T-helper 1 cell treated with Interleukin-12 subunit alpha and Interleukin-12 subunit beta and Interleukin-4 antibody, amounts not matched to agents 30 ng/mL and 1 ng/mL, for 36 hours (primary cell): ENCODE data around the gene CDC34. TPM values are rescaled to one million over a fixed set of nuclear protein-coding genes. Genes with fewer than 3 reads are reported as not detected.

Experiments
- intact Hi-C: fragments of 100-400 bp; cut with micrococcal nuclease; formaldehyde crosslinking; loops from one replicate; pipeline ENCODE4 v1.15.1; 2024
- total RNA-seq: library from RNA; stranded (reverse); gene quantifications from 2 replicates; pipeline ENCODE4 v1.2.3, GENCODE V29; 2022

Gene CDC34, protein sequence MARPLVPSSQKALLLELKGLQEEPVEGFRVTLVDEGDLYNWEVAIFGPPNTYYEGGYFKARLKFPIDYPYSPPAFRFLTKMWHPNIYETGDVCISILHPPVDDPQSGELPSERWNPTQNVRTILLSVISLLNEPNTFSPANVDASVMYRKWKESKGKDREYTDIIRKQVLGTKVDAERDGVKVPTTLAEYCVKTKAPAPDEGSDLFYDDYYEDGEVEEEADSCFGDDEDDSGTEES
- total RNA-seq, result 47.9 and 49.5 TPM in 2 replicates

DNA sequence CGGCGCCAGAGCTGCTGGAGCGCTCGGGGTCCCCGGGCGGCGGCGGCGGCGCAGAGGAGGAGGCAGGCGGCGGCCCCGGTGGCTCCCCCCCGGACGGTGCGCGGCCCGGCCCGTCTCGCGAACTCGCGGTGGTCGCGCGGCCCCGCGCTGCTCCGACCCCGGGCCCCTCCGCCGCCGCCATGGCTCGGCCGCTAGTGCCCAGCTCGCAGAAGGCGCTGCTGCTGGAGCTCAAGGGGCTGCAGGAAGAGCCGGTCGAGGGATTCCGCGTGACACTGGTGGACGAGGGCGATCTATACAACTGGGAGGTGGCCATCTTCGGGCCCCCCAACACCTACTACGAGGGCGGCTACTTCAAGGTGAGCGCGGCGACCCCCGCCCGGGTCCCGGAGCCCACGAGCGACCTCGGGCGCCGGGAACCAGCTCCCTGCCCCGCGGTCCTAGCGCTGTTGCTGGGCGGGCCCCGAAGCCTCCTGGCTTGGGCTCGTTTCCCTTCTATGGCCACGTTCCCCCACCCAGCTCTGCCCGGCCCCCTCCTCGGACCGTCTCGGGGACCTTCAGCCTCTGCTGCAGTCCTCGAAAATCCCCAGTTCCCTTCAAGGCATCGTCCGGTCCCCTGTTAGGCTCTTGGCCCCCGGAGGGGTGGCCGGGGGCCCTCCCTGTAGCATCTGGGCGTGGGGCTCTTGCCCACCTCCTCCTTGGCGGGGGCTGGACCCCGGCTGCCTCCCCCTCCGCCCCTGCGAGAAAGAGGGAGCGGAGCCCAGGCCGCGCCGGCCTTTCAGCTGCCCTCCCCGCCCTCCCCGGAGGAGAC is at the start of gene CDC34:
Gene CDC34 (plus strand): TSS at position 8 of the 808 bp plus-strand sequence. CDS start 172 bp downstream, at position 180.
- intact Hi-C loops, result loop anchor here (1.0 to 5.0 kb wide), 7 partner anchors 11 to 131 kb away; partner anchors contain the start of genes BSG, POLRMT, RNF126 and TPGS1

DNA sequence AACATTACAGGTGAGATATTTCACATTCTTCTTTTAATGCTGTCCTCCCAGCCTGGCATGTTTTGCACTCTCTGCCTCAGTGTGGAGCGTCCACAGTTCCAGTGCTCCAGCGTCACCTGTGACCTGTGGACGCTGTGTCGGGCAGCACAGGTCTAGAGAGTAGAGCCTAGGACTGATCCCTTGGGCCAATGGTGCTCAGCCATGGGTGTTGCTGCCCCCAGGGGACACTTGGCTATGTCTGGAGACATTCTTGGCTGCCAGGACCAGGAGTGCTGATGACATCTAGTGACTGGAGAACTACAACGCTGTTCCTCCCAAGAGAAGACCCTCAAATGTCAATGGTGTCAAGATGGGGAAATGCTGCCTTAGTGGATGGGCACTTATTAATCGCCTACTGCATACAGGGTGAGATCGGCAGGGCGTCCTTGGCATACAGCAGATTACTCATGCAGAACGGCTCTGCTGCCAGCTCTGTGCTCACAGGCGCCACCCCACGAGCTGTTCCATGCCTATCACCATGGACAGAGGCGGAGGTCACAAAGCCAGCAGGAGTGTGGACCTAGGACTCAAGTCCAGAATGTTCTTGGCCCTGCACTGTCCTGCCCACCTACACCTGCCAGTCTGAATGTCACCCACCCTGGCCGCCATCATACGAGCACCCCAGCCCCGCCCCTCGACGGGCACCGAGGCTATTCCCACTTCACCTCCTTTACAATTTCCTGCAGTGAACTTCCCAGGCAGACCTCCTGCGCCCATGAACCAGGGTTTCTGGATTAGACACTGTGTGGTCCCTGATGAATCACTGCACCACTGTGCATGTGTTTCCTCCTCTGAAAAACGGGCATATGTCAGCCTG is 49.1 kb upstream of the CDC34 start:
- intact Hi-C loops, result no loop called here

DNA sequence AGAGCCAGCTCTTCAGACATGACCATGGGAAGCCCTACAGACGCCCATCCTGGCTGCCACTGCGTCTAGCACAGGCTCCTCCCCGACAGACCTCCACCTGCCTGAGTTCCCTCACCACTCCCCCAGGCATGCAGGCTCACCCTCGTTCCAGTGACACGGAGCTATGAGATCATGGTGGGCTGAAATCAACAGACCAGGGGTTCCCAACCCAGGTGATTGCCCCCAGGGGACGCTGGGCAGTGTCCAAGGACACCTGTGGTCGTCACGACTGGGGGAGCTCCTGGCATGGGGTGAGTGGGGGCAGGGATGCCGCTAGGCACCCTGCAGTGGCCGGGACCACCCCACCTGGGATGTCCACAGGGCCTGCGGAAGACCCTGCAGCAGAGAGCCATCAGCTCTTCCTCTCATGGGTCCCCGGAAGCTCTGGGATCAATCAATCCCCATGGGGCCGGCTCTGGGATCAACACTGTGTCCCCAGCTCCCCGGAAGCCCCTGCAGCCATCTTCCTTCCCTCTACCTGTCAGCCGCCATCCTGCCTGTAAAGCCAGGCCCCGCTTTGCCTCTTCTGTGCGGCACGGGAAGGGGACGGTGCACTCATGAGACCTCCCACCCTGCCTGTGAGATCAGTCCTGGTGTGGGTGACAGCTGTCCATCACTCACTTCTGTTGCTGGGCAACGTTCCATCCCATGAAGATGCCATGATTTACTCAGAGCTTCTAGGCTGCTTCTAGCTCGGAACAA is 48.1 kb upstream of the CDC34 start:
- intact Hi-C loops, result no loop called here

DNA sequence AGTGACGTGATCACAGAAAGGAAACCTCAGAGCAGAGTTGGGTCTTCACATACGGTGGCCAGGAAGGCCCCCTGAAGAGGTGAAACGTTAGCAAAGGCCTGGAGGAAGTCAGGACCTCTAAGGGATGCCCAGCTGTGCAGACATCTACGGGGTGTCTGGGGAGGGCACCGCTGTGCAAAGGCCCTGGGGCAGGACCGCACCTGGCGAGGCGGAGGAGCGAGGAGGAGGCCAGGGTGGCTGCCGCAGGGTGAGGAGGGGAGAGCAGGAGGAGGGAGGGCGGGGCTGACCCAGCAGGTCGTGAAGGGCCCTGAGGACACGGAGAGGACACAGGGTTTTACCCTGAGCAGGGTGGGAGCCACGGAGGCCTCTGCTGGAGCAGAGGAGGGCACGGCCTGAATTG is 47.1 kb upstream of the CDC34 start:
- intact Hi-C loops, result no loop called here

DNA sequence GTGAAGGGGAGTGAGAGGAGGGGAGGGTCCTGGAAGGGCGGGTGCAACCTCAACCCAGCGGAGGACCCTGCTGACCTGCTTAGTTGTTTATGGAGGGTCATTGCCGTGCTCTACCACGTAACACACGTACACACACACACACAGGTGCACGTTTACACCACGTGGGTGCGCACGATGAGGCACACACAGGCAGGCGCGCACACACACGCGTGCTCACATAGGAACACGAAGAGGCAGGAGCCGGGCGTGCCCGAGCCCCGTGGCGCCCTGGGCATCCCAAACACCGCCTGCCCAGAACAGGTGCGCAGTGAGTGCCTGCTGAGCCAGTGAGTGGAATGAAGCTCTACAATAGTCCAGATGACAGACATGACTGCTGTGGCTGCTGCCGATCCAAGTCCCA is 46.5 kb upstream of the CDC34 start:
- intact Hi-C loops, result no loop called here

DNA sequence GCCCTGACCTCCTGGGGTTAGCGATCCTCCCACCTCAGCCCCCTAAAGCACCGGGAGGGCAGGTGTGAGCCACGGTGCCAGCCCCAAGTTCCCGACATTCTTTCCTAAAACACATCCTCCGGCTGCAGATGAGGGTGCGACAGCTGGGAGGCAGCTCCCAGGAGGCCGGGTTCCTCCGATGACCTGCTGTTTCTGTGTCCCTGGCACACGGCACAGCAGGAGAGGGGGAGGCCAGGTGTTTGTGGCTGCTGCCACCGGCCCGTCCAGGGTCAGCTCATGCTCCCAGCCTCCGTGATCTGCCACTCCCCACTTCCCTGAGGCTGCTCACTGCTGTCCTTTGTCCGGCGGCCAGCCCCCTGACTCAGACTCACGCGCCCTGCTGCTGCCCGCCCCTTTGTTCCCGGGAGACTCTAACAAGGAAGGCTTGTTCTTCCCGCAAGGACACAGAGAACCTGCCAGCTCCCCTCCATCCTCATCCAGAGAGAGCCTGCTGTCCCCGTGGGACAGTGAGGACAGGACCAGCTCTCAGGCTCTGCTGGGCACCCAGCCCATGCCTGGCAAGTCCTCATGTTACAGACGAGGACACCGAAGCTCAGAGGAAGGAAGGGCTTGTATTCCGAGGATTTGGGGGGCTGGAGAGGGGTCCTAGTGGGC is 45.9 kb upstream of the CDC34 start:
- intact Hi-C loops, result no loop called here

DNA sequence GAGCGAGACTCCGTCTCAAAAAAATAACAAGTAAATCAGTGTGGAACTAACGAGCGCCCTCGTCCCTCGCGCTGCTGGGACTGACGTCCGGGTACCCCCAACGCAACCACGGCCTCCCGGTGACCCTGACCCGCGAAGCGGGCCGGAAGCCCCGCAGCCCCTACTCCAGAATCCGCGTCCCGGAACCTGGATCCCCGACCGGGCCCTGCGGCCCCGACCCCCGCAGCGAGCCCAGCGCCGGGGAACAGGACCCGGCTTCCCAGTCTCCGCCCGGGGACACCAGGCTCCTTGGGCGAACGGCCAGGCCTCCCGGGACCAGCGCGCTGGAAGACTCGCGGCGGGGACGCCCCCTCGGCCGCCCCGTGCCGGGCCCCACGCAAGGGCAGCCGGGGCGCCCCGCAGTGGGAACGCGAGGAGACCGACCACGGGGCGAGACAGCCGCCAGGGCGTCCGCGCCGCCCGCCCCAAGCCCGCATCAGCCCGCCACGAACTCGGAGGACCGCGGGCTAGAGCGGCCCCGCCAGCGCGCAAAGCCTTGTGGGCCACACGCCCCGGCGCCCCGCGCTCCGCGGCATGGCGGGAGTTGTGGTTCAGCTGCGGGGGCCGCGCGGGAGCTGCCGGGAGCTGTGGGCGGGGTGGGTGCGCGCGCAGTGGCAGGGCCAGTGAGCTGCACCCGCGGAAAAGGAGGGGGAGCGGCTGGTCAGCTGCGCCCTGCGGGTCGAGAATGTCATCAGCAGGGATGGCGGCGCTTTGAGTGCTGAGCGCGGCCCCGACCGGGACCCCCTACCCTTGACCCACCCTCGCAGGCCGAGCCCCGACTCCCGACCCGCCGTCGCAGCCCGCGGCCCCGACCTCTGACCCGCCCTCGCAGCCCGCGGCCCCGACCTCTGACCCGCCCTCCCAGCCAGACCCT is 42.8 kb upstream of the CDC34 start:
- intact Hi-C loops, result loop anchor here (1.0 kb wide), 2 partner anchors 18 to 84 kb away; partner anchors contain the start of gene BSG

DNA sequence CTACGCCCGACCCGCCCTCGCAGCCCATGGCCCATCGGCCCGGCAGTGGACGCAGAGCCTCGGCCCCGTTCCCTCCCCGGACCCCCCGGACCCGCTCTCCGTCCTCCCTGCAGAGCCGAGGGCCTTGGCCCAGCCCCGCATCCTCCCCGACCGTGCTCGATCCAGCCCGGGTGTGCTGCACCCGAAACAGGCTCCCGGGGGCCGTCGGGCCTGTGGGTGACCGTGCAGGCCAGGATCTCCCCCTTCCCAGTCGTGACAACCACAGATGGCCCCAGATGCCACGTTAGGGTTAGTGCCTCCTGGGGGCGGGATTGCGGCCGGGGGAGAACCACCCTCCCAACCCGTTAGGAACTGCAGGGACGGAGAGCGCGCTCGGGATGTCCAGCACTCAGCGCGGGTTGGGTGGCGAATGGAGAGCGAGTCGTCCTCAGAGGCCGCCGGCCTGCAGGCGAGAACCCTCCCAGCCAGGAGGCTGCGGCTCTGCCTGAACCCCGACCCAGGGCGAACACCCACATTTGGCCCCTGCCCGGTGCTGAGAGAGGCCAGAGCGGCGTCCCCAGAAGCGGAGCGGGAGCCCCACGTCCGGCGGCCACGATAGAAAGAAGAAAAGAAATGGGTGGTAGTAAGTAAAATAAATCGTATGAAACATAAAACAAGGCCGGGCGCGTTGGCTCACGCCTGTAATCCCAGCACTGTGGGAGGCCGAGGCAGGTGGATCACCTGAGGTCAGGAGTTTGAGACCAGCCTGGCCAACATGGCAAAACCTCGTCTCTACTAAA is 42.0 kb upstream of the CDC34 start:
- intact Hi-C loops, result loop anchor here (1.0 kb wide), 2 partner anchors 17 to 83 kb away; partner anchors contain the start of gene BSG

DNA sequence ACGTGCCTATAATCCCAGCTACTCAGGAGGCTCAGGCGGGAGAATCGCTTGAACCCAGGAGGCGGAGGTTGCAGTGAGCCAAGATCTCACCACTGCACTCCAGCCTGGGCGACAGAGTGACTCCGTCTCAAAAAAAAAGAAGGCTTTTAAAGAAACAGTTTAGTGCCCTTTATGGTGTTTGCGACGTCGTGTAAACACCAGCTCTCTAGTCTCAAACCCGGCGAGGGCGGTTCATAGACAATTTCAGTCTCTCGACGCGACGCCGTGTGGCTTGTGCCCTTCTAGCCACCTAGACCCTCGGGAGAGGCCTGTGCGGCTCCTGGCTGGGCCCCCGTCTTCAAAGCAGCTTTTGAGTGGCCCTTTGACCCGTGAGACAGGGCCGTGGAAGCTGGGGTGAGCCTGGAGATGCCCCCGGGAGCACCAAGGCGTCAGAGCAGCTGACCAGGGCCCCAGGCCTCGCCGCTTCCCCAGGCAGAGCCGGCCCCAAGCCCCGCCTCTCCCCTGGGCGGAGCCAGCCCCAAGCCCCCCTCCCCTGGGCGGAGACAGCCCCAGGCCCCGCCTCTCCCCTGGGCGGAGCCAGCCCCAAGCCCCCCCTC is 40.3 kb upstream of the CDC34 start:
- intact Hi-C loops, result no loop called here

DNA sequence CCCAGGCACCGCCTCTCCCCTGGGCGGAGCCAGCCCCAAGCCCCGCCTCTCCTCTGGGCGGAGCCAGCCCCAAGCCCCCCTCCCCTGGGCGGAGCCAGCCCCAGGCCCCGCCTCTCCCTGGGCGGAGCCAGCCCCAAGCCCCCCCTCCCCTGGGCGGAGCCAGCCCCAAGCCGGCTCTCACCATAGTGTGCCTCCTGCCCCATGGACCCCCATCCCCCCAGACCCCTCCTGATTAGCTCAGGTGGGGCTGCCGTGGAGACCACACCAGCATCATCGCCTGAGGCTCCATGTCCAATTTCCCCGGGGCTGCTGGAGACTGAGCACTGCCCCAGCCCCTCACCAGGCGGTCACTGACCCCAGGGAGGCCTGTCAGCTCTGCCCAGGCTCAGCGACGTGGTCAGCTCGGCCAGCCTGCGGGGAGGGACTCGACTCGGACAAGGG is 39.4 kb upstream of the CDC34 start:
- intact Hi-C loops, result no loop called here

DNA sequence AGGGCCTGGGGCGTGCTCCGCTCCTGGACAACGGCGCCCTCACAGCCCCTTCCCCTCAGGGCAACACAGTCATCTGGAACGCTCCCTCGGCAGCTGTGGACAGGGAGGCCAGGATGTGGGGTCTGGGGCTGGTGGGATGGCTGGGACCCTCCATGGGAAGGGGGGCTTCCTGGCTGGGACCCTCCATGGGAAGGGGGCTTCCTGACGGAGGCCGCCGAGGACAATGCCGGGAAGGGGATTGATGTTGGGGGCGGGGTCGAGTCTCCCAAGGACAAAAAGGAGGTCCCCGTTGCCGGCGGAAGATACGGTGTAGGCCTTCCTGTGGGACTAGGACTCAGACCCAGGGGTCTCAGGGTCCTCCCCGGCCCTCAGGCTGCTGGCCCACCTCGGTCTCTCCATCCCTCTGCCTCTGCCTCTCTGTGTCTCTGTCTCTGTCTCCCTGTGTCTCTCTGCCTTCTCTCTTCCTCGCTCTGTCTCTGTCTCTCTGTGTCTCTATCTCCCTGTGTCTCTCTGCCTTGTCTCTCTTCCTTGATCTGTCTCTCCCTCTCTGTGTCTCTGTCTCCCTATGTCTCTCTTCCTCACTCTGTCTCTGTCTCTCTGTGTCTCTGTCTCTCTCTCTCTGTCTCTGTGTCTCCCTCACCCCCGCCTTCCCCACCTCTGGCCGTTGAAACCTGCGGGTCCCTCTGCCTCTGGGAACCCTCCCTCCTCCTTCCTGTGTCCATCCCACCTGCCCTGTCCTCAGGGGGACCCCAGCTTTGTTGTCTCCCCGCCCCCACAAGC is 38.0 kb upstream of the CDC34 start:
- intact Hi-C loops, result no loop called here

DNA sequence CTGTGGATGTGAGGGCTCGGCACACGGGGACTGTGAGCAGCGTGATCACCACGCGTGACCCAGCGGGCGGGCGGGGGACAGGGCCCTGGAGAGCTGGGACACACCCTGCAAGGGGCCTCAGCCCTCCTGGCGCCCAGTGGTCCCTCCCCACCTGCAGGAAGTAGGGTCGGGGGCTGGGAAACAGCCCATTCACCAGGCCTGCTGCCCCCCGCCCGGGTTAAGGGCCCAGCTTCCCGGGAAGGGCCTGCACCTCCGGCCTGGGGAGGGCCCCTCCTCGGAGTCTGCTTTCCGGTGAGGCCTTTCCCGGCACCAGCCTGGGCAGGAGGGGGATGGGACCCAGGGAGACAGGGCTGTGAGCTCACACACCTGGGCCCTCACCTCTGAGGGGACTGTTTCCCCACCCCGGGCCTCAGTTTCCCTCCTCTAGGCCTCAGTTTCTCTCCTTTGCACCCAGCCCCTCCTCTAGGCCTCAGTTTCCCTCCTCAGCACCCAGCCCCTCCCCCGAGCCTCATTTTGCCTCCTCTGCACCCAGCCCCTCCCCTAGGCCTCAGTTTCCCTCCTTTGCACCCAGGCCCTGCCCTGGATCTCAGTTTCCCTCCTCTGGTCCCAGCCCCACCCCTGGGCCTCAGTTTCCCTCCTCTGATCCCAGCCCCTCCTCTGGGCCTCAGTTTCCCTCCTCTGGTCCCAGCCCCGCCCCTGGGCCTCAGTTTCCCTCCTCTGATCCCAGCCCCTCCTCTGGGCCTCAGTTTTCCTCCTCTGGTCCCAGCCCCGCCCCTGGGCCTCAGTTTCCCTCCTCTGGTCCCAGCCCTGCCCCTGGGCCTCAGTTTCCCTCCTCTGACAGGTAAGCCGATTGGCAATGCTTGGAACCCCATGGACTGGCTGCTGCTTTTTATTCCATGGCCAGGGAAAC is 37.1 kb upstream of the CDC34 start:
- intact Hi-C loops, result no loop called here

DNA sequence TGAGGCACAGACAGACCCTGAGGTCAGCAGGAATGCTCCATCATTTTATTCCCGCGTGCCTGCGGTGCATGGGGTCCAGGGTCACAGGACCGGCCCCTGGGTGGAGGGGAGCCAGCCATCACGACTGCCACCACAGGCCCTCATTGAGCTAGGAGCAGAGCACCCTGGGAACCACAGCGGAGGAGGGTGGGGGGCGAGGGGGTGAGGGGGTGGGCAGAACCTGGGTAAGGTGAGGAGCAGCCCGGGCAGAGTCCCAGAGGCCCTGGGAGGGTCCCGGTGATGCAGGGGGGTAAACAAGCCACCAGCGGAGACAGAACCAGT is 36.5 kb upstream of the CDC34 start:
- intact Hi-C loops, result no loop called here

DNA sequence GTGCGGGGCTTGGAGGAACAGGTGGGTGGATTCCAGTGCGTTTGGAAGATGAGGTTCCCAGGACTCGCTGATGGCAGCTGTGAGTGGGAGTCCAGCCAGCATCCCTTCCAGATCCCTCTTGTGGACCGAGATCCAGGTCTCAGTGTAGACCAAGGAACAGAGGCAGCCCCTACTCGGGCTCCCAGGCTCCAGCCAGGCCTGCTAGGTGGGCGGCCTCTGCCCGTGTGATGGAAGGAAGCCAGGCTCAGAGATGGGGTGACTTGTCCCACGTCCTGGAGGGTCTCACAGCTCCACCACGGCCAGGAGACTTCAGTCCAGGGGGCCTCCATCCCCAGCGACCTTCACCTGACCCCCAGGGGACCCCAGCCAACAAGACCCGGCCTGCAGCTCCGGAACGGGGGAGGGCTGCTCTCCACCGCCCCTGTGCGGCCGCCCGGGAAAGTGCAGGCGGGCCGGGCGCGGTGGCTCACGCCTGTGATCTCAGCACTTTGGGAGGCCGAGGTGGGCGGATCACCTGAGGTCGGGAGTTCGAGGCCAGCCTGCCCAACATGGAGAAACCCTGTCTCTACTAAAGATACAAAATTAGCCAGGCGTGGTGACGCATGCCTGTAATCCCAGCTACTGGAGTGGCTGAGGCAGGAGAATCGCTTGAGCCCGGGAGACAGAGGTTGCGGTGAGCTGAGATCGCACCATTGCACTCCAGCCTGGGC is 36.0 kb upstream of the CDC34 start:
- intact Hi-C loops, result no loop called here

DNA sequence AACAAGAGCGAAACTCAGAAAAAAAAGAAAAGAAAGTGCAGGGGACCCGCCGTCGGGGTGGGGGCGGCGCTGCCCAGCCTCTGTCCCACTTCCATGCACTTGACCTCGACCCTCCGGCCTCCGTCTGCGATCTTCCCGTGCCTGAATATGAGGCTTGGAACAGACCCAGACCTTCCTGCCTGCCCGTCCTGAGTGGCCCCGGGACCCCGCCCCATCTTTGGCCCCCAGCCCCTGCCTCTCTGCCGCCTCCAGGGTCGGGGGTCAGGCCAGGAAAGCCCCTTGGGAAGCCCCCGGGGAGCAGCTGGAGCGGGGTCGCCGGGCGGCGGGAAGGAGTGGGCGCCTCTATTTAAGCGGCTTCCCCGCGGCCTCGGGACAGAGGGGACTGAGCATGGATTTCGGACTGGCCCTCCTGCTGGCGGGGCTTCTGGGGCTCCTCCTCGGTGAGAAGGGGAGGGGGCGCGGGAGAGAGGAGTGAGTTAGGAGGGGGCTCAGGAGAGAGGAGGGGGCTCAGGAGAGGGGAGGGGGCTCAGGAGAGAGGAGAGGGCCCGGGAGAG is 35.4 kb upstream of the CDC34 start, which contains the start of gene MADCAM1:
Gene MADCAM1 (plus strand): TSS at position 375 of the 554 bp plus-strand sequence. CDS start 14 bp downstream, at position 389.
- intact Hi-C loops, result no loop called here
